Activated CD8-positive, alpha-beta memory T cell treated with anti-CD3 and anti-CD28 coated beads, Interleukin-2, amount 10 ng/mL, durations not matched to agents 7 days and 5 days (primary cell): Measurements from ENCODE around the gene AEBP1. TPM values are rescaled to one million over a fixed set of nuclear protein-coding genes. Genes with fewer than 3 reads are reported as not detected.

Experiments used
- ATAC-seq: fragments of 150-1000 bp; cut with Tn5 transposase; one replicate; pipeline ENCODE4 v1.10.0; 2021; ENCODE audit warnings: moderate library complexity
- CTCF ChIA-PET: fragments of 350-600 bp; sonication (Branson Sonifier 250); formaldehyde crosslinking; loops from one replicate; lab custom pipeline; 2021; ENCODE audit warnings: antibody characterized with exemption; lab: Charles Lee
- DNase-seq: peaks from one replicate; pipeline ENCODE4 v3.0.0-alpha.2; 2020
- H3K27ac Mint-ChIP-seq: one replicate; pipeline ENCODE4 v1.8.0; 2021; ENCODE audit warnings: mild to moderate bottlenecking, mixed read lengths
- H3K27me3 Mint-ChIP-seq: one replicate; pipeline ENCODE4 v1.8.0; 2021; ENCODE audit warnings: mixed read lengths
- H3K36me3 Mint-ChIP-seq: one replicate; pipeline ENCODE4 v1.8.0; 2021; ENCODE audit warnings: mild to moderate bottlenecking, mixed read lengths
- H3K4me1 Mint-ChIP-seq: one replicate; pipeline ENCODE4 v1.8.0; 2021; ENCODE audit warnings: mixed read lengths
- H3K4me3 Mint-ChIP-seq: one replicate; pipeline ENCODE4 v1.8.0; 2021; ENCODE audit warnings: mild to moderate bottlenecking, moderate library complexity, mixed read lengths
- H3K9me3 Mint-ChIP-seq: one replicate; pipeline ENCODE4 v1.8.0; 2022; ENCODE audit warnings: low read depth, mixed read lengths
- total RNA-seq, 2 experiments: library from RNA; stranded (reverse); gene quantifications; one replicate each; pipeline ENCODE4 v1.2.3, GENCODE V29; 2021

The AEBP1 gene
- total RNA-seq, 2 experiments from 2014 or later = 4.0 to 6.6 TPM

DNA sequence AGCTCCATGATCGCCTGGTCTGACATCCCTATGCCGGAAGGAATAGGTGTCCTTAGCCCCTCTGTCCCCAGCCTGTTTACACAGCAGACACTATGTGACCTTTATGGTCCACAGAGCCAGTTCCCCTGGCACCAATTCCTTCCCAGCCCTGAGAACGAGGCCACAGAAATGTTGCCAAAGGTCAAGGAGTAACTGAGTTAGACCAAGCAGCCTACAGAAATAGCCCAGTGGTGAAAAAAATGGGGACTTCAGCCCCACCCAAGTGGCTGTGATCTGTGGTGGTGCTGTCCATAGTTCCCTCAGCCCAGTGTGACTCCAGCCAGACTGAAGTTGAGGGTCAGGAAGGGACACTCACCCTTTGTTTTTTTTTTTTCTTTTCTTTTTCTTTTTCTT is 41.2 kb upstream of the AEBP1 start:
- H3K4me1 Mint-ChIP-seq = peaks cover 15% of the 10 kb centered on the region
- H3K4me3 Mint-ChIP-seq = no peak overlapping the region
- no peak overlapping the region for H3K27ac Mint-ChIP-seq
- no peaks in the 10 kb centered on the region for H3K9me3 Mint-ChIP-seq
- H3K36me3 Mint-ChIP-seq = peaks cover 24% of the 10 kb centered on the region
- DNase-seq (no peak), ATAC-seq (no peak)
- CTCF ChIA-PET = interaction anchor here (0.8 to 1.3 kb wide), 3 partner anchors 10 to 134 kb away, joined by 3 read pairs; partner anchors contain the start of gene DBNL
- no peaks in the 10 kb centered on the region for H3K27me3 Mint-ChIP-seq

- Mint-ChIP-seq H3K27me3 (no peaks in the 10 kb centered on the region), H3K27ac (no peak overlapping the region), H3K4me3 (no peak overlapping the region), H3K4me1 (peaks cover 11% of the 10 kb centered on the region), H3K9me3 (no peaks in the 10 kb centered on the region), H3K36me3 (peaks cover 19% of the 10 kb centered on the region)
- CTCF ChIA-PET = interaction anchor here (1.3 kb wide), 1 partner anchor 133 kb away, joined by 3 read pairs; no protein-coding TSS in a partner anchor
- DNase-seq (no peak), ATAC-seq (no peak)
Measured at GRCh38 chr7:44063547-44063893, 40.6 kb upstream of the AEBP1 start.

DNA sequence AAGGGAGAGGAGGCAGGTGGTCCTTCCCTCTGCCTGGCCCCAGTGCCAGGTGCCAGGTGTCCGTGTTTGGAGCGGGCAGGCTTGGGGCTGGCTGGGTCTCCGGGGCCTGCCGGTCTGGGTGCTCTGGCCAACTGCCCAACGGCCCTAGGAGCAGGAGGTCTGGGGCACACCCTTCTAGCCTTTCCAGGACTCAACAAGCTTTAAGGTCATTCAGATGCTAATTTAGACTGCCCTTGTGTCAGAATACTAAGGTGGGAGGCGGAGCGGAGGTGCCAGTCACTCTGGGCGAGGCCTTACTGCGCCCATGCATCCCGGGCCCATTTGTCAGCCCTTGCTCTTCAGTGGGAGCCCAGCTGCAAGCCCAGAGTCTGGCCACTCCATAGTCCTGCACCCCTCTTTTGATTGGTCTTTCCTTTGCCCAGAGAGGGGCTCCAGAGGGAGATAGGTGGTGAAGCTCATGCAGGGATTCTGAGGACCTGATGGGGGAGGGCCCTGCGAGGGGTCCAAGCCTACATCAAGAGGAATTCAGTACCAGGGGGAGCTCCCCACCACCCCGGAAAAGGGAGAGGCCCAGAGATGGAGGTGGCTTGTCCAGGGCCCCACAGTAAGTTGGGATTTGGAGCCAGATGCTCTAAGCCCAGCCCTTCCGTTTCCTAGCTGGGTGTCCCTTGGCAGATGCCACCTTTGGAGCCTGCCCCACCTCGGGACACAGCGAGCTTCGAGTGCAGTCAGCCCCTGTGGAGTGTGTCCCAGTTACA is 40.1 kb upstream of the AEBP1 start:
- H3K36me3 Mint-ChIP-seq = peaks cover 13% of the 10 kb centered on the region
- H3K4me1 Mint-ChIP-seq = peaks cover 10% of the 10 kb centered on the region
- H3K27me3 Mint-ChIP-seq = no peaks in the 10 kb centered on the region
- CTCF ChIA-PET = interaction anchor here (1.4 kb wide), 1 partner anchor 132 kb away, joined by 4 read pairs; no protein-coding TSS in a partner anchor
- H3K27ac Mint-ChIP-seq = no peak overlapping the region
- ATAC-seq = no peak
- H3K4me3 Mint-ChIP-seq = no peak overlapping the region
- DNase-seq = no peak
- no peaks in the 10 kb centered on the region for H3K9me3 Mint-ChIP-seq

DNA sequence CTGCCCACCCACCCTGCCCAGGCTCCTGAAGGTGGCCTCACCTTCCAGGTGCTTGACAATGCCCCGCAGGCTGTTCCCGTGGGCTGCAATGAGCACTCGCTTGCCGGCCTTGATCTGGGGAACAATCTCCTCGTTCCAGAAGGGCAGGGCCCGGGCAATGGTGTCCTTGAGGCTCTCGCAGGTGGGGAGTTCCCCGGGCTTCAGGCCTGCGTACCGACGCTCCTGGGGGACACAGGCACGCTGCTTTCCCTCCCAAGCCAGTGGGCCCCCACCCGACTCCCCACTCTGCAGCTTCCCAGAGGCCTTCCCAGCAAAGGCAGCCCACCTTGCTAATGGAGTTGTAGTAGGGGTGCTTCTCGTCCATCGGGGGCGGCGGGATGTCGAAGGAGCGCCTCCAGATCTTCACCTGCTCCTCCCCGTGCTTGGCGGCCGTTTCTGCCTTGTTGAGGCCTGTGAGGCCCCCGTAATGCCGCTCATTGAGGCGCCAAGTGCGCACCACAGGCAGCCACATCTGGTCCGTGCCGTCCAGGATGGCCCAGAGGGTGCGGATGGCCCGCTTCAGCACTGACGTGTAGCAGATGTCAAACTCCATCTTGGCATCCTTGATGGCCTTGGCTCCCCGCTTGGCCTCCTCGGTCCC is 39.2 kb upstream of the AEBP1 start:
- DNase-seq (no peak), ATAC-seq (peak; percentile 24)
- H3K4me3 Mint-ChIP-seq = no peak overlapping the region
- CTCF ChIA-PET = interaction anchor here (1.4 kb wide), 1 partner anchor 131 kb away, joined by 4 read pairs; no protein-coding TSS in a partner anchor
- H3K4me1 Mint-ChIP-seq = peaks cover 10% of the 10 kb centered on the region
- H3K36me3 Mint-ChIP-seq = peaks cover 10% of the 10 kb centered on the region
- H3K9me3 Mint-ChIP-seq = no peaks in the 10 kb centered on the region
- no peaks in the 10 kb centered on the region for H3K27me3 Mint-ChIP-seq
- H3K27ac Mint-ChIP-seq = no peak overlapping the region

DNA sequence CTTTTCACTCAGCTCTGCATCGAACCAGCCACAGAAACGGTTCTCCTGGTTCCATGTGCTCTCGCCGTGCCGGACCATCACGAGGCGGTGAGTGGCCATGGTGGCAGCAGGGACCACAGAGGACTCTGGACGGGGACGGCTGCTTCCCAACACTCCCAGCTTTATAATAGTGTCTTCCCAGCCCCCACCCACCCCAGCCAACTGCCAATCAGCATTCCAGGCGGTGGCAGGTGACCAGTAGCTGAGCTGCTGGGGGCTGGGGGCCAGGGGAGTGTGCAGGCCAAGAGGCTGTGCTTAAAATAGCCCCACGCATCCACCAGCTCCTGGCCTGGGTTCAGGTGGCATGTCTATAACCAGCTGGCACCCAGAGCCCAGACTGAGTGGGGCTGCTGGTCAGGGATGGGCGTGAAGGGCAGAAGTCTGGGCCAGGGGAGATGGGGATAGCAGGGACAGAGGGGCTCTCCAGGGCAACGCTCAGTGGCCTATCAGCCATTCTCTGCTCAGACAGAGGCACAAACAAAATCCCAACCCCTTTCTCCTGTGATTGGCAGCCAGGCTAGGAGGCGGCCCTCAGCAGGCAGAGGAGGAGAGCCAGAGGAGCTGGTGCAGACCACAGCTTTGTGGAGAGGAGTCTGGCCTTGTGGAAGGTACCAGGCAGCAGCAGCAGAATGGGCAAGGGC is 38.6 kb upstream of the AEBP1 start, which contains the start of gene PGAM2:
Gene PGAM2, minus strand, starts transcription at position 137 of the 680 bp plus-strand sequence. Its CDS starts 38 bp downstream, at position 99.
- CTCF ChIA-PET = interaction anchor here (1.4 kb wide), 1 partner anchor 130 kb away, joined by 4 read pairs; no protein-coding TSS in a partner anchor
- Mint-ChIP-seq H3K27ac (no peak within 1 kb of the TSS), H3K9me3 (no peaks in the 10 kb centered on the region), H3K36me3 (peaks cover 4% of the 10 kb centered on the region), H3K4me1 (peaks cover 10% of the 10 kb centered on the region), H3K4me3 (no peak within 1 kb of the TSS), H3K27me3 (no peaks in the 10 kb centered on the region)
- no peak for DNase-seq
- peak; percentile 26 for ATAC-seq

- ATAC-seq = no peak
- CTCF ChIA-PET = no interaction called here
- Mint-ChIP-seq H3K9me3 (no peaks in the 10 kb centered on the region), H3K4me3 (no peak overlapping the region), H3K4me1 (peaks cover 10% of the 10 kb centered on the region), H3K36me3 (peaks cover 4% of the 10 kb centered on the region), H3K27me3 (no peaks in the 10 kb centered on the region), H3K27ac (no peak overlapping the region)
- no peak for DNase-seq
Measured at GRCh38 chr7:44066111-44066460, 38.1 kb upstream of the AEBP1 start.

DNA sequence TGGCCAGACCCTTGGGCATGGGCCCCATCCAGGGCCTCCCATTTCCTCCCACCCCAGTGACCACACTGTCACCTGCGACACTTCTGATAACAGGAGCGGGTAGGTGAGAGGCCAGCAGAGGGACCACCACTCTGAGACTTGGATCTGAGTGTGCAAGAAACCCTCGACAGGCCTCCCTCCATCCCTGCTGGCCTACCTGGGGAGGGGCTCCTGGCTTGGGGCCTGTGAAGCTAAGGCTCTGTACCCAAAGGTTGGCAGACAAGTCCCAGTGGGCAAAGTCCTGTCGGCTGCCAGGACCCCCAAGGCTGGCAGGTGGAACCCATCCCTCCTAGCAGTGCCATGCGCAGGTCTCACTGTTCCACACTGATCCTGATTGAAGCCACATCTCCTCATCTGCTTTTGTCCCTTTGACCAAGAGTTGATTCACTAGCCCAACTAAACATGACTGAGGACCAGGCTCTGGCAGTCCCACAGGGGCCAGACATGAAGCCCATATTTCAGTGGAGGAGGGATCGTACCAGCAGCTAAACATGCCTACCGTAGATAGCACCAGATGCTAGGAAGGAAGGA is 37.6 kb upstream of the AEBP1 start:
- ATAC-seq = no peak
- peaks cover 10% of the 10 kb centered on the region for H3K4me1 Mint-ChIP-seq
- H3K27ac Mint-ChIP-seq = no peak overlapping the region
- no peak for DNase-seq
- peaks cover 1% of the 10 kb centered on the region for H3K36me3 Mint-ChIP-seq
- H3K27me3 Mint-ChIP-seq = no peaks in the 10 kb centered on the region
- no peak overlapping the region for H3K4me3 Mint-ChIP-seq
- no peaks in the 10 kb centered on the region for H3K9me3 Mint-ChIP-seq
- CTCF ChIA-PET = interaction anchor here (1.2 kb wide), 1 partner anchor 57 kb away, joined by 3 read pairs; the partner anchor contains the start of gene POLD2

GRCh38 chr7:44067064-44067951 is 36.8 kb upstream of the AEBP1 start:
- CTCF ChIA-PET = interaction anchor here (1.1 to 1.2 kb wide), 2 partner anchors 56 to 130 kb away, joined by 3 read pairs; partner anchors contain the start of gene POLD2
- no peak for DNase-seq
- H3K27ac Mint-ChIP-seq = no peak overlapping the region

GRCh38 chr7:44068054-44068453 is 36.1 kb upstream of the AEBP1 start:
- no peaks in the 10 kb centered on the region for H3K27me3 Mint-ChIP-seq
- no peak overlapping the region for H3K4me3 Mint-ChIP-seq
- no peaks in the 10 kb centered on the region for H3K36me3 Mint-ChIP-seq
- no peaks in the 10 kb centered on the region for H3K9me3 Mint-ChIP-seq
- CTCF ChIA-PET = interaction anchor here (1.1 kb wide), 1 partner anchor 129 kb away, joined by 3 read pairs; no protein-coding TSS in a partner anchor
- DNase-seq (no peak), ATAC-seq (no peak)
- peaks cover 10% of the 10 kb centered on the region for H3K4me1 Mint-ChIP-seq
- H3K27ac Mint-ChIP-seq = no peak overlapping the region

More at GRCh38 chr7:44067064-44067951, 36.8 kb upstream of the AEBP1 start:
- Mint-ChIP-seq H3K27me3 (no peaks in the 10 kb centered on the region), H3K4me3 (no peak overlapping the region), H3K36me3 (no peaks in the 10 kb centered on the region), H3K9me3 (no peaks in the 10 kb centered on the region), H3K4me1 (peaks cover 10% of the 10 kb centered on the region)
- no peak for ATAC-seq

- H3K4me3 Mint-ChIP-seq = no peak overlapping the region
- H3K4me1 Mint-ChIP-seq = peaks cover 11% of the 10 kb centered on the region
- H3K36me3 Mint-ChIP-seq = peaks cover 10% of the 10 kb centered on the region
- no peaks in the 10 kb centered on the region for H3K9me3 Mint-ChIP-seq
- no peak for ATAC-seq
- CTCF ChIA-PET = interaction anchor here (0.7 to 1.0 kb wide), 4 partner anchors 9 to 125 kb away, joined by 3 to 5 read pairs (median 3); no protein-coding TSS in a partner anchor
- no peak overlapping the region for H3K27ac Mint-ChIP-seq
- no peaks in the 10 kb centered on the region for H3K27me3 Mint-ChIP-seq
- DNase-seq = no peak
Measured at GRCh38 chr7:44071726-44072363, 32.3 kb upstream of the AEBP1 start.

DNA sequence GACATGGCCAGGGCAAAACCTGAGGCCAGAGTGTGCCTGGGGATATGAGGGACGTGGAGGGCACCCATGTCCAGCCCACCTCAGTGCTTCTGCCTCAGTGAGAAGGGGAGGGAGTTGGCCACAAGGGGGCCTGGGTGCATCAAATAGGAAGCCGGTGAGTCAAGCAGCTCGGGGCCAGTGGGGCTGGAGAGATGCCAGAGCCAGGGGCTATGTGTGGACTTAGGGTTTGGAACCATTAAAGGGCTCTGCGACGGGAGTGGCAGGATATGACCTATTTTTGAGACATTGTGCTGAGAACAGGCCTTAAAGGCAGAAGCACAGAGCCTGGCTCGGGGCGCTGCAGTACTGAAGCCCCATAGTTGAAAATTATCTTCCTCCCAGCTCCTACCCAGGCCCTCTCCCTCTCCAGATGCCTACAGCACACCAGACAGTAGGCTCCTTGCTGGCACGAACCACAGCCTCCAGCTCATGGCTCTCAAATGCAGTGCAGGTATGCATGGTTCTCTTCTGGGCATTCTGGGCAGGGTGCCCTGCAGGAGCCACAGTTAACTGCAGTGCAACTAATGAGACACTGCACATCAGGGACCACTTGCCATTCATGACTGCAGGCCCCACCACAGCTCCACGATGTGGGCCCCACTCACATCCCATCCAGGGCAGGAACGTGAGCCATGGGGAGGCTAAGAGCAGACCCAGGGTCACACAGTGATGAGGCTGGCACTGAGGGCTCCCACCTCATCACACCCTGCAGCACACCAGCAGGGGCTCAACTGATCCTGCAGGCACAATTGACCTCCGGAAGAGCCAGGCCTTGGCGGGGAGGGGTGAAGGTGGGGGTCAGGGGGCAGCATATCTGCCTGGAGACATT is 31.5 kb upstream of the AEBP1 start:
- DNase-seq = peak; percentile 63
- Mint-ChIP-seq H3K27me3 (no peaks in the 10 kb centered on the region), H3K36me3 (peaks cover 12% of the 10 kb centered on the region), H3K4me3 (no peak overlapping the region), H3K27ac (no peak overlapping the region), H3K9me3 (no peaks in the 10 kb centered on the region), H3K4me1 (peaks cover 13% of the 10 kb centered on the region)
- ATAC-seq = peak; percentile 46
- CTCF ChIA-PET = interaction anchor here (0.7 to 1.0 kb wide), 6 partner anchors 9 to 142 kb away, joined by 3 to 5 read pairs (median 3); no protein-coding TSS in a partner anchor
